GM18511 (cell line): ENCODE data around the gene RBM10.
"Not testable (repeated sequence)": the region's sequence is repeated elsewhere in the genome, so short reads cannot be mapped to it uniquely, and the experiment has no call there.

ENCODE experiments used
- ATAC-seq: cut with Tn5 transposase; IDR thresholded peaks from one replicate; pipeline ENCODE4 v1.9.1; 2021; ENCODE audit warnings: mild to moderate bottlenecking, moderate library complexity; ENCODE audit not compliant: unreplicated experiment

Gene RBM10

GRCh38 chrX:47144626-47145394 is at the start of gene RBM10, which contains the start of gene NDUFB11:
RBM10 (plus strand) TSS chrX:47145221; CDS start chrX:47147482, 2,261 bp downstream.
NDUFB11 (minus strand) TSS chrX:47144702; CDS start chrX:47144679, 23 bp downstream.
- ATAC-seq = peak; percentile 89

GRCh38 chrX:47097018-47097417 is 48.0 kb upstream of the RBM10 start:
- ATAC-seq = no peak

DNA sequence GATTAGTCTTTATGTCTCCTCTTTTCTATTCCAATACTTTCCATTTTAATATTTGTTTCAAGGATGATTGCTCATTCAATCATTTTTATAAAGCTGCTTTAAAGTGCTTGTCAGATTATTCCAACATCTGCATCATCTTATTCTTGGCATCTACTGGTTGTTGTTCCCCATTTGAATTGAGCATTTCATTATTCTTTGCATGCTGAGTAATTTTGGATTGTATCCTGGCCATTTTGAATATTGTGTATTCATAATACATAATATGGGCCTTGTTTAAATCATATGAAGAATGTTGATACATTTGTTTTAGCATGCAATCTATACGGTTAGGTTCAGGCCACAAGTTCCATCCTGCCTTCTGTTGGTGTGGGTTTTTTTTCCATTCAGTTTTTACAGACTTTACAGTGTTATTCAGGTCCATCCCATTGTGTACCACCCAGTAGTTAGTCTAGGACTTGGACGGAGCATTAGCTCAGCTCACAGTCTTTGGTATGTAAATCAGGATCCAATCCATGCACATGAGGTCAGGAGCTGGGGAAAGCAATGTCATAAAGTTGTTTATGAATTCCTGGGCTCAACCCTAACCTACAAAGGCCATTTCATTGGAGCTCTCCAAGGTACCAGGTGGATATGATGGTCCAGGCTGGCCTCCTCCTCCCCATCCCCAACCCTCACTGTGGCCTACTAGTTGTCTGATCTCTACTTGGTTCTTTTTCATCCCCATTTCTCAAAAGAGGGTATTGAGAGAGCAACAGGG is 46.5 kb upstream of the RBM10 start:
- ATAC-seq = no peak

DNA sequence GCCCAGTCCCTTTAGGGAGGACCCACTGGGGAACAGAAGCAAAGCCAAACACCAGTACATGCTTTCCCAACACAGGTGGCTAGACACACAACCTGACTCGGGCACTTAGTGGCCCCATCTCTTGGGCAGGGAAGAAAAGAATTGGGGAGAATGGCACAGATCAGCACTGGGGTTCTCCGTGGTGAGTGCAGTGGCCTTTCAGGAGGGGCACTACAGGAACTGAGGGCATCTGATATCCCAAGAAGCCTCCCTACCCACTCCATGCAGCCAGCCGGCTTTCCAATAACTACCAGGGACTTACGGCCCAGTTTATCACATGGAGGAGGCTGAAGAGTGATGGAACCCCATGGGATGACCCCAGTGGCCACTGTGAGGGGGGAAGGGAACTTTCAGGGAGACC is 43.8 kb upstream of the RBM10 start:
- ATAC-seq = no peak

DNA sequence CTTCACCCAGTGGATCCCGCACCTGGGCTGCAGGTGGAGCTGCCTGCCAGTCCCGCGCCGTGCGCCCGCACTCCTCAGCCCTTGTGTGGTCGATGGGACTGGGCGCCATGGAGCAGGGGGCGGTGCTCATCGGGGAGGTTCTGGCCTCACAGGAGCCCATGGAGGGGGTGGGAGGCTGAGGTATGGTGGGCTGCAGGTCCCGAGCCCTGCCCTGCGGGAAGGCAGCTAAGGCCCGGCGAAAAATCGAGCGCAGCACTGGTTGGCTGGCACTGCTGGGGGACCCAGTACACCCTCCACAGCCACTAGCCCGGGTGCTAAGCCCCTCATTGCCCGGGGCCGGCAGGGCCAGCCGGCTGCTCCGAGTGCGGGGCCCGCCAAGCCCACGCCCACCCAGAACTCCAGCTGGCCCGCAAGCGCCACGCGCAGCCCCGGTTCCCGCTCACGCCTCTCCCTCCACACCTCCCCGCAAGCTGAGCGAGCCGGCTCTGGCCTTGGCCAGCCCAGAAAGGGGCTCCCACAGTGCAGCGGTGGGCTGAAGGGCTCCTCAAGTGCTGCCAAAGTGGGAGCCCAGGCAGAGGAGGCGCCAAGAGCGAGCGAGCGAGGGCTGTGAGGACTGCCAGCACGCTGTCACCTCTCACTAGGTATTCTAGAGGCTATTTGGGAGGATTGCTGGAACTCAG is 33.9 kb upstream of the RBM10 start:
- ATAC-seq = not testable (repeated sequence)

- ATAC-seq = no peak
Measured at GRCh38 chrX:47112316-47112954, 32.6 kb upstream of the RBM10 start.

GRCh38 chrX:47116551-47117110 is 28.4 kb upstream of the RBM10 start:
- ATAC-seq = not testable (repeated sequence)

DNA sequence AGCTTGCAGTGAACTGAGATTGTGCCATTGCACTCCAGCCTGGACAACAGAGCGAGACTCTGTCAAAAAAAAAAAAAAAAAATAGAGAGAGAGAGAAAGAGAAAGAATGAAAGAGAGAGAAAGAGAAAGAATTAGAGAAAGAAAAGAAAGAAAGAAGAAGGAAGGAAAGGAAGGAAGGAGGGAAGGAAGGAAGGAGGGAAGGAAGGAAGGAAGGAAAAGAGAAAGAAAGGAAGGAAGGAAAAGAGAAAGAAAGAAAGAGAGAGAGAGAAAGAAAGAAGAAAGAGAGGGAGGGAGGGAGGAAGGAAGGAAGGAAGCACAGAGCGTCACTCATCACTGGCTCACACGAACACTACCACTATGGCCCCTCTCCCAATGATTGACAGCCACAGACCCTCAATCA is 20.6 kb upstream of the RBM10 start:
- ATAC-seq = not testable (repeated sequence)

DNA sequence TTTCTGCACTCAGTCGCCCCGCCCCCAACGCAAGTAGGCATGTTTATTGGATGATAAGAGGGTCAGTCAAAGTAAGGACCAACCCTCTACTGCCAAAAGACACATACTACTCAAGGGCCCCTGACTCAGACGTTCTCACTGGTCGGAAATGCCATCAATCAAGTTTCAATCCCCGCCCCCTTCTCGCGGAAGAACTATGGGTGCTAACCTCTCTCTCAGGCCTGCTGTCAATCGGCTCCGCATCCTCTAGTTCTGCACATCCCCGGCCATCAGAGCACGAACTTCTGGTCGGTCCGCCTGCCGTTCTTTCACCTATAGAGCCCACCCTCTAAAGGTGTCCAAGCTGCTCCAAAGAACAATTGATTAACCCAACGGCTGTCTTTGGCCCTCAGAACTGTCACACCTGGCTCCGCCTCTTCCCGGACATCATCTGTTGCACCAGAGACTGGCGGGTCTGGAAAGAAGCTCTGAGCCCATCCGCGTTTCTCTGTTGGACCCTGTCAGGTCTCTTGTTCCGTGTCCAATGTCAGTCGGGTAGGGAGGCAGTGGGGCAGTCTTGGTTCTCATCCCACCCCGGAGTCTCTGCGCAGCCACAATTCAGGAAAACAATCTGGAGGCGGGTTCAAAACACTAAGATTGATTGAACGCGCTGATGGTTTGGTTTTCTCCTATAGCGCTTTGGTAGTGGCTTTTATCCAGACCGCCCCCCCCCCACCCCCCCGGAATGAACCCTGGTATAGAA is 15.7 kb upstream of the RBM10 start:
- ATAC-seq = peak; percentile 98

DNA sequence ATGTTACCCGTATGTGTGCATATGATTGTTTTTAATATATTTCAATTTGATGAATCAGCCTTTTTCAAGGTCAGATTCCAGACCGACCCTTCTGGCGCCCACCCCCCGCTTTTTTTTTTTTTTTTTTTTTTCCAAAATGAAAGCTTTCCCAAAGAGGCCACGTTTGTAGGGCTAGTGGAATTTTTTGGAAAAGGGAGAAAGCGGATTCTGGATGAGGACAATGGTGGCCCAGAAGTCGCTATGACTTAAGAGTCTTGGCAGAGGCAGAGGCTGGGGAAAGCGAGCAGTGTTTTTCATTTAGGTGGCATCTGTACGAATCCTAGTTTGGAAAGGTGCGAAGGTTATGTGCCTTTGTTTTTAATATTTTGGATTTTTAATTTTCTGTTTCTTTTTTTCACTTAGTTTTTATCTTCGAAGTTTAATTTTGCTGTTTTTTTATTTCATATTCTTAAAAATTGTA is 15.1 kb upstream of the RBM10 start:
- no peak for ATAC-seq

DNA sequence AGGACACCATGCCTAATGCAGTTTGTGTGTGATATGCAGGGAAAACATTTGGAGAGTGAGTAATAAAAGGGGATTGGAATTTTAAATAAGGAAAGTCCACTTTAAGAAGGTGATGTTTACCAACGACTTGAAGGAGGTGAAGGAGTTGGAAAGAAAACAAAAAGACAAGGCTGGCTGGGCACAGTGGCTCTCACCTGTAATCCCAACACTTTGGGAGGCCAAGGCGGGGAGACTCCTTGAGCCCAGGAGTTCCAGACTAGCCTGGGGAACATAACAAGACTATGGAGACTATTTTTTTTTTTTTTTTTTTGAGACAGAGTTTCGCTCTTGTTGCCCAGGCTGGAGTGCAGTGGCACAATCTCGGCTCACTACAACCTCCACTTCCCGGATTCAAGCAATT is 11.5 kb upstream of the RBM10 start:
- no peak for ATAC-seq

DNA sequence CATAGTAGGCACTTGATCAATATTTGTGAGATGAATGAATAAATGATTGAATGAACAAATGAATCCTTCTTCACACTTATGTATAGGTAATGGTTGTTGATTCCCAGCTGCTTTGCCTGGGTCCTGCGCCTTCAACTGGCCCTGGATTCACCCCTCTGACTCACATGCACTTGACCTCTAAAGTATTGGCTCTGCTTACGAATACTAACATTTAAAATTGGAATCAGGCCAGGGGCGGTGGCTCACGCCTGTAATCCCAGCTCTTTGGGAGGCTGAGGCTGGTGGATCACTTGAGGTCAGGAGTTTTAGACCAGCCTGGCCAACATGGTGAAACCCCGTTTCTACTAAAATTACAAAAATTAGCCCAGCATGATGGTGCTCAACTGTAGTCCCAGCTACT is 9.4 kb upstream of the RBM10 start:
- ATAC-seq = not testable (repeated sequence)

- no peak for ATAC-seq
Measured at GRCh38 chrX:47138171-47138570, 6.8 kb upstream of the RBM10 start.

- ATAC-seq = peak; percentile 21
Measured at GRCh38 chrX:47143894-47144625, 961 bp upstream of the RBM10 start.

DNA sequence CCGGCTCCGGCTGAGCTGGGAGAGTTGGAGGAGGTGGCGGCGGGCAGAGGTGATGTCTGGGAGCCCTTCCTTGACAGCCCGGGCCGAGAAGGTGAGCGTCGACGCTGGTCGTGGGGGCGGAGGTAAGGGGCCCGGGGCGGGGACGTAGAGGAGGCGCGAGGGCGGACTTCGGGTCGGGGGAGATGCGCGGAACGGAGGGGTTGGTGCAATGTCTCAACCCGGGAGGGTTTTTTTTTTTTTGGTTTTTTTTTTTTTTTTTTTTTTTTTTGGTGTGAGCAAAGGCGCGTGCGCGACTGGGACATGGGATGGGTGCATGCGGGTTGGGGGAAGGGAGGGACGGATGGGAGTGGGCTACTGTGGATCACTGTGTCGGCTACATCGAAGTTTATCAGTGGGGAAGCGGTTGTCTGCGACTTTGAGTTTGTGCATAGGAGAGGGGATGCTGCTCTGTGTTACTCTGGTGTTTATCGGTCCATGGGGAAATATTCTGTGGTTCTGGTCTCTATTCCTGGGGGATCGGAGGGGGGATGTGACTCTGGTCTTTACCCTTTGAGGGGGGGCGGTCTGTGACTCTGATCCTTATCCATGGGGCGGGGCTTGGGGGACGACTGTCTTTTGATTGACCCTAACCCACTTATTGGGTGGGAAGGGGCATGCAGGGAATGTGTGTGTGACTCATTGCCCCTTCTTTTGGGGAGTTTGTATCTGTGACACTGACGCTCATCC is 537 bp downstream of the RBM10 start:
- peak; percentile 35 for ATAC-seq

DNA sequence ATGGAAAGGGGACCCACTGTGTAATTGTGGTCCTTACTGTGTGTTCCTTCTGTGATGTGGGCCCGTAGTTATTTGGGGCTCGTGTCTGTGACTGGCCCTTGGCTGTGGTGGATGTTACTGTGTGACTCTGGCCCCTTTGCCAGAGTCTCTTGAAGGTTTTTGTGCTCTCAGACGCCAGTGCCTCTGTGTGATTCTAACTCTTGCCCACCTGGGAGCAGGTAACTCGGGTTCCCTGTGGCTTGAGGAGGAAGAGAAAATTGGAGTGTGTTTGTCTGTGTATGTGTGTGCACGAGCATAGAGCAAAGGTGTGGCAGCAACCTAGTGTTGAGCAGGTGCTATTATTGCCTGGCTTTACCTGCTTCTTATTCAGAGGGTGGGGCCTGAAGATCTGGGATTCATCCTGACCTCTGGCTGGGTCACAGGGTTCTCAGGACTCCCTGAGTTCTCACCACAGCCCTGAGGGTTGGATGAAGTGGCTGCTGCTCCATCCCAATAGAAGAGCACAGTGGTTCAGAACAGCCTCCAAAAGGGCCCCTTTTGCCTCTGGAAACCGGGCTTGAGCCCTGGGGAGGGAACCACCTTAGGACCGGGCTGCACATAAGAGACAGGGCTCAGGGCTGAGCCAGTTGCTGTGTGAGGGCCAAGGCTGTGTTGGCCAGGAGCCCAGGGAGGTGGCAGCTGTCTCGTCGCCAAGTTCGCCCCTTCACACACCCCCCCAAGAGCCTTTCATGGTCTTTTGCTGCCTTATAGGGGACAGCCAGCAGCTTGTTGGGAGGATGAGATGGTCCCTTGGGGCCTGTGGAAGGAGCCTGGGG is 1.3 kb downstream of the RBM10 start:
- no peak for ATAC-seq

GRCh38 chrX:47146936-47147859 is 2.2 kb downstream of the RBM10 start:
- ATAC-seq = no peak
